Loucy (cell line): ENCODE measurements around the gene LHX5.

ENCODE experiments used
- H2AFZ ChIP-seq: fragments of 200-600 bp; sonication (generic); 2 replicates; pipeline ENCODE4 v1.6.0; 2016; ENCODE audit warnings: antibody characterized with exemption, mild to moderate bottlenecking, low read length, moderate library complexity
- H3F3A ChIP-seq: fragments of 200-600 bp; 2 replicates; pipeline ENCODE4 v1.6.0; 2016; ENCODE audit warnings: antibody characterized with exemption, low read depth, mild to moderate bottlenecking
- H3K27me3 ChIP-seq: fragments of 200-600 bp; sonication (generic); 2 replicates; pipeline ENCODE4 v1.6.1; 2014; ENCODE audit warnings: low read length, mild to moderate bottlenecking; ENCODE audit not compliant: insufficient read depth, poor library complexity, severe bottlenecking
- H3K36me3 ChIP-seq: fragments of 200-600 bp; sonication (generic); 2 replicates; pipeline ENCODE4 v1.6.1; 2016; ENCODE audit warnings: low read length; ENCODE audit not compliant: insufficient read depth
- H3K4me1 ChIP-seq: fragments of 200-600 bp; sonication (generic); 2 replicates; pipeline ENCODE4 v1.5.1; 2014; ENCODE audit warnings: low read length, mild to moderate bottlenecking; ENCODE audit not compliant: insufficient read depth, poor library complexity, severe bottlenecking
- H3K4me2 ChIP-seq: fragments of 200-600 bp; sonication (generic); 2 replicates; pipeline ENCODE4 v1.6.0; 2014; ENCODE audit warnings: antibody characterized with exemption, low read length, low read depth, mild to moderate bottlenecking; ENCODE audit not compliant: poor library complexity, severe bottlenecking
- H3K4me3 ChIP-seq: fragments of 200-600 bp; sonication (generic); 2 replicates; pipeline ENCODE4 v1.5.1; 2014; ENCODE audit warnings: low read length, mild to moderate bottlenecking, mixed read lengths; ENCODE audit not compliant: poor library complexity, severe bottlenecking
- H3K79me2 ChIP-seq: fragments of 200-600 bp; sonication (generic); 2 replicates; pipeline ENCODE4 v1.6.1; 2014; ENCODE audit warnings: low read length; ENCODE audit not compliant: insufficient read depth
- H3K9ac ChIP-seq: fragments of 200-600 bp; sonication (generic); 2 replicates; pipeline ENCODE4 v1.6.0; 2014; ENCODE audit warnings: mild to moderate bottlenecking, low read depth, low read length, moderate library complexity; ENCODE audit not compliant: poor library complexity, severe bottlenecking
- H3K9me2 ChIP-seq: fragments of 200-600 bp; sonication (generic); replicated peaks from 2 replicates; pipeline ENCODE4 v1.6.1; 2016; ENCODE audit warnings: low read depth, low read length, mixed read lengths
- H3K9me3 ChIP-seq: fragments of 200-600 bp; sonication (generic); 2 replicates; pipeline ENCODE4 v1.6.1; 2014; ENCODE audit warnings: mild to moderate bottlenecking, antibody characterized with exemption, low read length, low read depth; ENCODE audit not compliant: insufficient read depth
- H4K20me1 ChIP-seq: fragments of 200-600 bp; sonication (generic); 2 replicates; pipeline ENCODE4 v1.6.0; 2014; ENCODE audit warnings: antibody characterized with exemption, low read length, mild to moderate bottlenecking; ENCODE audit not compliant: insufficient read depth, poor library complexity, severe bottlenecking
- EZH2phosphoT487 ChIP-seq: fragments of 200-600 bp; IDR thresholded peaks from 2 replicates; pipeline ENCODE4 v1.6.1; 2018; ENCODE audit warnings: antibody characterized with exemption, mild to moderate bottlenecking, moderate library complexity, borderline replicate concordance
- TF ChIP-seq, protein P1 (sequence below): fragments of 200-600 bp; sonication (generic); conservative IDR thresholded peaks from 2 replicates; pipeline ENCODE4 v1.5.1; 2014; ENCODE audit warnings: mild to moderate bottlenecking, antibody characterized with exemption, low read length

Gene LHX5

DNA sequence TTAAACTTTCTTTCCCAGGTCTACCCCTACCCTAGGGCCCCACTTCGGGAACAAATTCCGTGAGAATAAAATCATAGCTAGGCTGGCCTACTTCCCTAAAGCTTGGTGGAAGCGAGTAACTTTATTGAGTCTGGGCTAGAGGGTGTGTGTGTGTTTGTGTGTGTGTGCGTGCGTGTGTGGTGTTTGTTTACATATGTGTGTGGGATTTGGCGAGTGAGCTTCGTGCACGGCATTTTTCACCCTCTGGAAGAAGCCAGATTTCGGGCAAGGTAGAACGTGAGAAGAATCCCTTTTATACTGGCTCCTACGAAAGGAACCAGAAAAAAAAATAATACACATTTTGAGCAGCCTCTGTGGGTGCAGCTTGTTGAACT, 7.5 kb upstream of the LHX5 start:
- H3K4me3 ChIP-seq = no peak overlapping the region
- no peaks in the 10 kb centered on the region for H3K36me3 ChIP-seq
- H3K4me1 ChIP-seq = no peaks in the 10 kb centered on the region
- no peak for TF ChIP-seq EZH2phosphoT487
- TF ChIP-seq, protein P1, sequence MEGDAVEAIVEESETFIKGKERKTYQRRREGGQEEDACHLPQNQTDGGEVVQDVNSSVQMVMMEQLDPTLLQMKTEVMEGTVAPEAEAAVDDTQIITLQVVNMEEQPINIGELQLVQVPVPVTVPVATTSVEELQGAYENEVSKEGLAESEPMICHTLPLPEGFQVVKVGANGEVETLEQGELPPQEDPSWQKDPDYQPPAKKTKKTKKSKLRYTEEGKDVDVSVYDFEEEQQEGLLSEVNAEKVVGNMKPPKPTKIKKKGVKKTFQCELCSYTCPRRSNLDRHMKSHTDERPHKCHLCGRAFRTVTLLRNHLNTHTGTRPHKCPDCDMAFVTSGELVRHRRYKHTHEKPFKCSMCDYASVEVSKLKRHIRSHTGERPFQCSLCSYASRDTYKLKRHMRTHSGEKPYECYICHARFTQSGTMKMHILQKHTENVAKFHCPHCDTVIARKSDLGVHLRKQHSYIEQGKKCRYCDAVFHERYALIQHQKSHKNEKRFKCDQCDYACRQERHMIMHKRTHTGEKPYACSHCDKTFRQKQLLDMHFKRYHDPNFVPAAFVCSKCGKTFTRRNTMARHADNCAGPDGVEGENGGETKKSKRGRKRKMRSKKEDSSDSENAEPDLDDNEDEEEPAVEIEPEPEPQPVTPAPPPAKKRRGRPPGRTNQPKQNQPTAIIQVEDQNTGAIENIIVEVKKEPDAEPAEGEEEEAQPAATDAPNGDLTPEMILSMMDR = no peak
- H3K4me2 ChIP-seq = no peak overlapping the region
- no peaks in the 10 kb centered on the region for H3K27me3 ChIP-seq
- H3K79me2 ChIP-seq = no peaks in the 10 kb centered on the region
- no peaks in the 10 kb centered on the region for H3K9me2 ChIP-seq
- H4K20me1 ChIP-seq = no peaks in the 10 kb centered on the region
- H3F3A ChIP-seq = no peaks in the 10 kb centered on the region
- H3K9me3 ChIP-seq = no peaks in the 10 kb centered on the region
- no peak overlapping the region for H3K9ac ChIP-seq
- H2AFZ ChIP-seq = no peak overlapping the region

DNA sequence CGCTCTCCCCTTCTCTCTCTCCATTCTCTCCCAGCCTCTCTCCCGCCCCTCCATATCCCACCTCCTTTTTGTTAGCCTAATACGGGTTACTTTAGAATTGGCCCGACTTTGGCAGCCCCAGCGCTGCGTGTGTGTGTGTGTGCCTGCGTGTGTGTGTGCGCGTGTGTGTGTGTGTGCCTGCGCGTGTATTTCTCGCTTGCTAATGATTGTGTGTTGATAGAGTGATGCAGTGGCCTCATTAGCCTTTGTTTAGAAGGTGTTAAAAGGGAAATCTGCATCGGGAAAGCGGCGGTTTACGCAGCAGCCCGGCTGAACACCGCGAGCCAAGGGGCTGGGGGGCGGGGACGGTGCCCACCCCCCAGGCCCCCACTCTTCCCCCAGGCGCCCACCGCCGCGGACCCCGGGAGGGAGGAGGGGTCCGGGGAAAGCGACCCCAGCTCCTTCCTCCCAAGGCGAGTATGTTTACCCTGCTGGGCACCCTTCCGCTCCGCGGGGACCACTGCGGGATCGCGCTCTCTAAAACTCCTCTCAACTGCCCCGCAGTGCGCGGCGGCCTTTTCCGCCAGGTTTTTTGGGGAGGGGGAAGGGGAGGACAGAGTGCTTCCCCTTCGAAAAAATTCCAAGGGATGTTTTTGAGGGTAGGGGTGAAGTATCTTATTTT, 6.8 kb upstream of the LHX5 start:
- no peaks in the 10 kb centered on the region for H3K9me2 ChIP-seq
- H2AFZ ChIP-seq = no peak overlapping the region
- H3K9ac ChIP-seq = no peak overlapping the region
- H4K20me1 ChIP-seq = no peaks in the 10 kb centered on the region
- no peak overlapping the region for H3K4me3 ChIP-seq
- no peaks in the 10 kb centered on the region for H3K27me3 ChIP-seq
- no peak overlapping the region for H3K4me2 ChIP-seq
- H3K4me1 ChIP-seq = no peaks in the 10 kb centered on the region
- no peak for TF ChIP-seq EZH2phosphoT487
- TF ChIP-seq, protein P1 = no peak
- H3K9me3 ChIP-seq = no peaks in the 10 kb centered on the region
- no peaks in the 10 kb centered on the region for H3F3A ChIP-seq
- no peaks in the 10 kb centered on the region for H3K36me3 ChIP-seq
- no peaks in the 10 kb centered on the region for H3K79me2 ChIP-seq

DNA sequence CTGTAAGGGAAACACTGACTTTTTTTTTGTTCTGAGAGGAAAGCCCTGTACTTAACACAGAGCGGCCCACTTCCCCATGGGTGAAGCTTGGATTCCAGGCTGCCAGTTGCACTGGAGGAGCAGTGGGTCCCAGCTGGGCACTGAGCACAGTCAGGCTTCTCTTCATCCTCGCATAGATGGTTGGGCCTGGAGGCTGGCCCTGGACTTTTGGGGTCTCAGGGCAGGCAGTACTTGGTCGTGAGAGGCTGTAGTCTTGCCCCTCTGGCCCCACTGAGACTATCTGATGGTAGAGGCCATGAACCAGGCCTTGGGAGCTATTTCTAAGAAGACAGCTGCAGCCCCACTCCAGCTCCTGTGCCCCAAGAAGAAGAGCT, 6.2 kb upstream of the LHX5 start:
- Histone ChIP-seq H3K79me2 (no peaks in the 10 kb centered on the region), H3K9me2 (no peaks in the 10 kb centered on the region), H3K9ac (no peak overlapping the region), H3K4me3 (no peak overlapping the region), H3K4me1 (no peaks in the 10 kb centered on the region), H3K36me3 (no peaks in the 10 kb centered on the region), H3F3A (no peaks in the 10 kb centered on the region), H2AFZ (no peak overlapping the region), H3K27me3 (no peaks in the 10 kb centered on the region), H3K9me3 (no peaks in the 10 kb centered on the region), H3K4me2 (no peak overlapping the region), H4K20me1 (no peaks in the 10 kb centered on the region)
- no peak for TF ChIP-seq EZH2phosphoT487
- TF ChIP-seq, protein P1 = no peak
